Measurements from ENCODE around the gene ALX3.

The ALX3 gene

DNA sequence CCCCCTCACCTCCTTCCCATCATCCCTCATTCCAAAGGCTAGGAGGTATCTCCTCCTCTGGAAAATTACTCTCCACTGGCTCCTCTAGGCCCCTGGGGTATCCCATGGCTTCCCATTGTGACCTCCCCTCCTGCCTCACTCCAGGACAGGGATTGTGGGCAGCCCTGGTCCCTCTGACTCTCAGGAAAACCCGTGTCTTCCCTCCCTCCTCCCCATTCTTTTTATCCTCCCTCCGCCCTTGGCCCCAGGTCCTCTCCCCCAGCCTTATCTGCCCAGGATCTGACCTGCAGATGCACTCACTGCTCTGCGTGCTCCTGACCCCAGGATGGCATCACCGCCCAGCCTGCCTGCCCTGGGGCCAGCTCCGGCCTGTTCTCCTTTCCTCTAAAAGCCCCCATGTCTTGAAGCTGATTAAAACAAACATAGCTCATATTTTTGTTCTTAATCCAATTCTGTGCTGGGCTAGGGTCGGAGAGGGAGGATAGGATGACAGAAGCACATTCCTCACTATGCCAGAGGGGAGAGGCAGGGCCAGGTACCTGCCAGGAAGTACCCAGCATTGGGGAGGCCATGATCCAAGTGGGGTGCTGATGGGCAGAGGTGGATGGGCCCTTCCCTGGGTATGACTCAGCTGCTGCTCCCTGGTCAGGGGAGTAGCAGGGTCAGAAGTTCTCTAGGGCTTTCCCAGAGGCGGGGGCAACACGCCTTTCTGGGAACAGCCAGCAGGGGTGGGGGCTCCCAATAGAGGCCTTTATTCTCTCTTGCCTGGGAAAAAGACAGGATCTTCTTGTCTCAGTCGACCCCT lies 28.0 kb upstream of the ALX3 start:
- no peak for DNase-seq (ENCODE audit: low spot score)
- TF ChIP-seq, protein P1, sequence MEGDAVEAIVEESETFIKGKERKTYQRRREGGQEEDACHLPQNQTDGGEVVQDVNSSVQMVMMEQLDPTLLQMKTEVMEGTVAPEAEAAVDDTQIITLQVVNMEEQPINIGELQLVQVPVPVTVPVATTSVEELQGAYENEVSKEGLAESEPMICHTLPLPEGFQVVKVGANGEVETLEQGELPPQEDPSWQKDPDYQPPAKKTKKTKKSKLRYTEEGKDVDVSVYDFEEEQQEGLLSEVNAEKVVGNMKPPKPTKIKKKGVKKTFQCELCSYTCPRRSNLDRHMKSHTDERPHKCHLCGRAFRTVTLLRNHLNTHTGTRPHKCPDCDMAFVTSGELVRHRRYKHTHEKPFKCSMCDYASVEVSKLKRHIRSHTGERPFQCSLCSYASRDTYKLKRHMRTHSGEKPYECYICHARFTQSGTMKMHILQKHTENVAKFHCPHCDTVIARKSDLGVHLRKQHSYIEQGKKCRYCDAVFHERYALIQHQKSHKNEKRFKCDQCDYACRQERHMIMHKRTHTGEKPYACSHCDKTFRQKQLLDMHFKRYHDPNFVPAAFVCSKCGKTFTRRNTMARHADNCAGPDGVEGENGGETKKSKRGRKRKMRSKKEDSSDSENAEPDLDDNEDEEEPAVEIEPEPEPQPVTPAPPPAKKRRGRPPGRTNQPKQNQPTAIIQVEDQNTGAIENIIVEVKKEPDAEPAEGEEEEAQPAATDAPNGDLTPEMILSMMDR (IDR thresholded peaks at IDR 0.05): no peak
- no peak overlapping the region for H3K27ac ChIP-seq
- H3K4me3 ChIP-seq: no peak overlapping the region

- no peak overlapping the region for H3K27ac ChIP-seq
- DNase-seq (ENCODE audit: low spot score): no peak
- TF ChIP-seq, protein P1 (IDR thresholded peaks at IDR 0.05): no peak
- H3K4me3 ChIP-seq: no peak overlapping the region
Observed at GRCh38 chr1:110097507-110098221, 27.2 kb upstream of the ALX3 start.

GRCh38 chr1:110094931-110095654 lies 24.6 kb upstream of the ALX3 start:
- no peak overlapping the region for H3K27ac ChIP-seq
- TF ChIP-seq, protein P1 (IDR thresholded peaks at IDR 0.05): no peak
- no peak overlapping the region for H3K4me3 ChIP-seq
- no peak for DNase-seq (ENCODE audit: low spot score)

DNA sequence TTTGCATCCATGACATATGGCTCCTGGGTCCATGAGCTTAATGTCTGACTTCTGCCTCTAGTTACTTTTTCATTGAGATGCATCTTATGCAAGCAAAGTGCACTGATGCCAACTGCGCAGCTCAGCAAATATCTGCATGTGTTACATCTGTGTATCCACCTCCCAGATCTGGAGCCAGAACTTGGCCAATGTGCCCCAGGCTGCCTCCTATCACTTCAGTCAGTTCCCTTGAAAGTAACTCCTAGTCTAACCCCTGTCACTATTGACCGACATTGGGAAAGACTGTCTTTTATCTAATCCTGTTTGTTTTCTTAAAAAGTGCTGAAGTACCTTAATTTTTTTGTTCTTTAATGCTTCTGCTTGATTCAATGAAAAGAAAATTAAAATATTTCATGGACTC lies 22.5 kb upstream of the ALX3 start:
- DNase-seq (ENCODE audit: low spot score): no peak
- TF ChIP-seq, protein P1 (IDR thresholded peaks at IDR 0.05): no peak
- Histone ChIP-seq H3K4me3 (no peak overlapping the region), H3K27ac (no peak overlapping the region)

DNA sequence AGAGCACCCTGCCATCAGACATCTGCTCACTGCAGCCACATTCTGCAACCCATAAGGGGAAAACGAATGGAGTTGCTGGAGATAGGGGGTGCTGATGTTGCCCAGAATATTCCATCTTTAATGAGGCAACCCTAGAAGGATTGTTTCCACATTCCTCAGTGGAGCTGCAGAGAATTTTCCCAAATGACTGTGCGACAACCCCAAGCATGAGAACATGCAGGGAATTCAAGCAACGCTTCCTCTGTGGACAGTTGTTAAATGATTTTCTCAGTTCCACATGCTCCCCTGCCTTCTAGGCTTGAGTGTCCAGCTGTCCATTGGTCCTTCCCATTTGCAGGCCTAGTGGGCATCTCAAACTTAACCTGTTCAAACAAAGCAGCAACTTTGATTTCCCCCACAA lies 21.3 kb upstream of the ALX3 start:
- Histone ChIP-seq H3K27ac (no peak overlapping the region), H3K4me3 (no peak overlapping the region)
- no peak for DNase-seq (ENCODE audit: low spot score)
- TF ChIP-seq, protein P1 (IDR thresholded peaks at IDR 0.05): no peak

DNA sequence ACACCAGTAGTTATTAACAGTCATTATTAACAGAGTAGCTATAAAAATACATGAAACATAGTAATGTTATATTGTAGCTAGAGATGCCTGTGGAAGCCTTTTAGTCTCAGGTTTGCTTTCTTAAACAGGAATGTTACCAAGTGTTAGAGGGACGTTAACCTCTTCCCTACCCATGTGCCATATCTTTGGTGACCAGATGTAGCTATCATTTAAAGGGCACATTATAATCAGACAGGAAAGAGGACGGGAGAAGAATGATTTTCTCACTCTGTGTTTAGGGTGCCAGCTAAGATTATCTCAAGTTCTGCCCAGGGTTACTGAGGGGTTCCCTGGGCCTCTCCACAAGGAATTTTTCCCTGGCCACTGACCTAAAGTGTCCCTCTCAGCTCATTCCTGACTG lies 20.9 kb upstream of the ALX3 start:
- no peak for DNase-seq (ENCODE audit: low spot score)
- TF ChIP-seq, protein P1 (IDR thresholded peaks at IDR 0.05): no peak
- Histone ChIP-seq H3K4me3 (no peak overlapping the region), H3K27ac (no peak overlapping the region)
